Measurements from ENCODE around the gene UBL4B.
A peak's percentile ranks its signal among the peaks of the same experiment; 100 is the strongest.

Gene UBL4B

GRCh38 chr1:110155878-110156522 lies 43.8 kb downstream of the UBL4B start:
- peak; percentile 24 for DNase-seq (ENCODE audit: low spot score)

DNA sequence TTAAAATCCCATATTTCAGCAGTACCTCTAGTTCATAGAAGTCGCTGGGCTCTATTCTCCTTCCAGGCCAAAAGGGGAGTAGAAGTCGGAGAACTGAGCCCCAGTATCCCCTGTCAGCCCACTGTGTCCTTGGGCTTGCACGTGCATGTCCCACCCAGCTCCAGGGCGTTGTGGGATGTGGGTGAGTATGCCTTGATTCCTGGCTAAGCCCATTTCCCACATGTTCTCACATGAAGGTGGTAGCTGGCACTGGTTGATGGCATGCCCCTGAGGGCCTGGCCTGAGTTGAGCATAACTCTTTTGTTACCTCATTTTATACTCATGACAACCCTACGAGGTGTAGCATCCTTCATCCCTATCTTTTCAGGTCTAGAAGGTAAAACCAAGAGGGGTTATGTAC lies 46.0 kb downstream of the UBL4B start:
- no peak for DNase-seq (ENCODE audit: low spot score)

DNA sequence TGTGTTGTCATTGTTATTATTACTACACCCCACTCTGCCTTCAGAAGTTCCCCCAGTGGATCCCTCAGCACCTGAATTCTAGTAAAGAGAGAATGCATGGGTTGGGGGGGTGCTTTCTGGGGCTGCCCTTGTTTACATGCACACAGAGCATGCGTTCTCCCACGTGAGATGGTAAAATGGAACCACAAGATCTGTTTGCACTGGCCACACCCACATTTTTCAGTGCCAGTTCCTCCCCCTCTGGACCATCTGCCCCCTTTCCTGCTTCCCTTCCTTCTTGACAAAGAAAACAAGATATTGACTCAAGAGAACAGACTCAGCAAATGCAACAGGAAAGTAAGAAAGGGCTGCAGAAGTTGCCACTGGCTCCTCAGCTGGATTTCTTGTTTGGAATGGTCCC lies 46.9 kb downstream of the UBL4B start:
- DNase-seq (ENCODE audit: low spot score), result no peak

GRCh38 chr1:110160538-110161100 lies 48.4 kb downstream of the UBL4B start:
- no peak for DNase-seq (ENCODE audit: low spot score)

GRCh38 chr1:110161165-110161564 lies 48.9 kb downstream of the UBL4B start:
- DNase-seq (ENCODE audit: low spot score), result no peak

GRCh38 chr1:110161849-110162248 lies 49.6 kb downstream of the UBL4B start:
- DNase-seq (ENCODE audit: low spot score), result no peak

All from NAMALWA (cell line).